HG02943 (cell line): Measurements from ENCODE around the gene LAMC3.
"Not testable (repeated sequence)": the region's sequence is repeated elsewhere in the genome, so short reads cannot be mapped to it uniquely, and the experiment has no call there.

Source experiments
- ATAC-seq: cut with Tn5 transposase; IDR thresholded peaks from one replicate; pipeline ENCODE4 v1.9.1; 2021; ENCODE audit warnings: mild to moderate bottlenecking, low read depth, moderate library complexity; ENCODE audit not compliant: unreplicated experiment

Gene LAMC3

DNA sequence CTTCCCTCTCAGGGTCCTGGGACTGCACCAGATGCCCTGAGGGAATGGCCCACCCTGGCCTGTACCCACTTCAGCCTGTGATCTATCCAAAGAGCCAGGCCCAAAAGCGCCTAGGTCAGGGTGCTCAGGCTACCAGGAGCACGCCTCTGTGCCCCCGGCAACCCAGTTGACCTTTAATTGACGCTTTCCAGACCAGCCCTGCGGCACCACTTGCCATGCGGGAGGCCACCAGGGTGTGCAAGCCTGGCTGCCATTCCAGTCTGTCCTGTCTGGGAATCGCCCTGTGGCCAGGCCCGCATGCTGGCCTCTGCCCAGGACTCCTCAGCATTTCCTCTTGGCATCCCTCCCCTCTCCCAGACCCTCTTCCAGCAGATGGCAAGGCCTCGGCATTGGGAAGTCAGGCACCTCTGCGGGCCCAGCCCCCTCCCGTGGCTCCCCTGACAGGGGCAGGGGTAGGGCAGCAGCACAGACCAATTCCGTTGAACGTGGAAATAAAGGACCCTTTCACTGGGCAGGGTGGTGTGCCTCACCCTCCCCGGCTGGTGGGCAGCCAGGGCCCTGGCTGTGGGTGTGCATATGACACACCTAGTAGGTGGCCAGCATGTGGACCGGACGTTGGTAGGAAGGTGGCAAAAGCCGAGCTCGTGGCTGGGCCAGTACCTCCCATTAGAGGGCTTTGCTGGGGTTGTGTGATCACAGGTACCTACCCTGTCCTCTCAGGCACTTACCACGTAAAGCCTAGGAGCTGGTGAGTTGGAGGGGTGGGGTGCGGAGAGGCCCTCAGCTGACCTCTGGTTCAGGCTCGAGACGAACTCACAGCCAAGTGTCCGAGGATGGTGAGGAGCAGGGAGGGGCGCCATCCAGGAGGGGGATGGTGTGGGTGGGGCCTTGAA, 83.8 kb downstream of the LAMC3 start:
- ATAC-seq = no peak

DNA sequence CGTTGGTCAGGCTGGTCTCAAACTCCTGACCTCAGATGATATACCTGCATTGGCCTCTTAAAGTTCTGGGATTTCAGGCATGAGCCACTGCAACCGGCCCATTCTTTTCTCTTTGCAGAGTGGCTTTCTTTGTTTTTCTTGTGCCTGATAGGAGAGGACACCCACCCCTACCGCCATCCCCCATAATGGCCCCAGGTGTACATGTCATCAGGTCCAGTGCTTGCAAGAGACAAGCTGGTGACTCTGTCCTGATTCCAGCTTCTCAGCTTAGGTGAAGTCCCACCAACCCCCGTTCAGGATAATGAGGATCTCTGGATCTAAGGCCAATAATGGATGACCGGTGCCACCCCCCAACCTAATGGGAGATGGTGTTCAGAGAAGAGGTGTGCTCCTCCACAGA, 85.0 kb downstream of the LAMC3 start:
- no peak for ATAC-seq

DNA sequence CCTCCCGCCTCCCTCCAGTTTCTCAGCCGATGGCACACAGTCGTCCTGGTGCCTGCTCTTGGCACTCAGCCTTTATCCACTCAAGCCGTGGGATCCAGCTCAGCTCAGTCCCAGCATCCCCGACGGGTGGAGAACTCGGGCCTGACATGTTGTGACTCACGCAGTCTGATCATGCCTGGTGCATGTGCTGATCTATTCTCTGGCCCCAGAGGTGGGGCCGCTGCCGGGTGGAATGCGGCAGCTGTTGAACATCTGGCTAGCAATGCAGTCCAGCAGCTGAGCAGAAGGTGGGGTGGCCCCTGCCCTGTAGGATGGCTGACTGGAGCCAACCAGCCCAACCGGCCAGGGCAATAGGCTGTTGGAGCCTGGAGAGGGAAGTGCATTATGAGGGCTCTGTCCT, 85.6 kb downstream of the LAMC3 start:
- no peak for ATAC-seq

DNA sequence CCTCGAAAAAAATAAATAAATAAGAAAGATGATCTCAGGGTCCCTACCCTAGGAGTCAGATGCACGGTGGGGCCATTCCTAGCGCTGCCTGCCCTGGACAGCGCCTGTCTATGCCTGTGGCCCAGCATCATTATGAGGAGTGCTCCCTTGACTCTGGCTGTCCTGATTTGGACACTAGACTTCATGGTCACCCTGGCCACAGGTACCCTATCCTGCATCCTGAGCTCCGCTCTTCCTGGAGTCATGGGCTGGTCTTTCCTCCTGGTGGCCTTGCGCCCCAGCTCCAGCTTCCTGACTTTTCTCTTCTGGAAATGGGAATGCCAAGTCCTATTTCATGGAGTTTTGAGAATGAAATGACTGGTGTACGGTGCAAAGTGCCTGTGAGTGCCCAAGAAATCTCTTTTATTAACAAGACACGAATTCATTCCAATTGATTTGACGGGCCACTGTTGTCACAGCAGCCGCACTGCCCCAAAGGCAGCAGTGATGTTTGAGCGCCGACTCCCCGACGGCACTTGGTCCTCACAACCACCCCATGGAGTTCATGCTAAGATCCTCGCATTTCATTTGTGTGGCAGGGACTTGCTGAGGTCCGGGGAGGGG, 86.8 kb downstream of the LAMC3 start:
- no peak for ATAC-seq

DNA sequence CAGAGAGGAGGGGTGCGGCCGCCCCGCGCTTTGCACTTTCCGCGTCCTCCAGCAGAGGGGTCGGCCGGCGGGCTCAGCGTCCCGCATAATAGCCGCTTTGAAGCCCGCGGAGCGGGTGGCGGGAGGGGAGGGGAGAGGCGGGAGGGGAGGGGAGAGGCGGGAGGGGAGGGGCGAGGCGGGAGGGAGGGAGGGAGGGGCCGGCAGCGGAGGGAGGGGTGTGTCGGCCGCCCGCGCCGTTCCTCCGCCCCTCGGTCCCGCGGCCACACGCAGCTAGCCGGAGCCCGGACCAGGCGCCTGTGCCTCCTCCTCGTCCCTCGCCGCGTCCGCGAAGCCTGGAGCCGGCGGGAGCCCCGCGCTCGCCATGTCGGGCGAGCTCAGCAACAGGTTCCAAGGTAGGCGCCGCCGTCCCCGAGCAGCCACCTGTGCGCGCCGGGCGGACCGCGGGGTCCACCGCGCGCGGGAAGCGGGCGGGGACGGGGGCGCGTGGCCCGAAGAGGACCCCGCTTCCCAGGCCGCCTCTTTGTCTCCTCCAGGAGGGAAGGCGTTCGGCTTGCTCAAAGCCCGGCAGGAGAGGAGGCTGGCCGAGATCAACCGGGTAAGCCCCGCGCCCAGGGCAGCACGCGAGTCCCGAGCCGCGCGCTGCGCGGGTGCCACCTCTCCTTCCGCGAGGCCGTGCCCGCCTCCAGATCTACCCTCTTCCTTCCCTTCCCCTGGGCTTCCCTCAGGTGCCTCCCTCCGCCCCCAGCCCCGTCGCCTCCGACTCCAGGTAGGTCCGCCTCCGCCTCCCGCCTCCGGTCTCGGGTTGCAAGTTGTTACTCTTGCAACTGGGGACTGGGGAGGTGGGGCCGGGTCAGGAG, 87.5 kb downstream of the LAMC3 start, which contains the start of gene AIF1L:
AIF1L (plus strand) TSS at position 263 of the 857 bp plus-strand sequence; CDS start at position 362, 99 bp downstream.
- no peak for ATAC-seq

DNA sequence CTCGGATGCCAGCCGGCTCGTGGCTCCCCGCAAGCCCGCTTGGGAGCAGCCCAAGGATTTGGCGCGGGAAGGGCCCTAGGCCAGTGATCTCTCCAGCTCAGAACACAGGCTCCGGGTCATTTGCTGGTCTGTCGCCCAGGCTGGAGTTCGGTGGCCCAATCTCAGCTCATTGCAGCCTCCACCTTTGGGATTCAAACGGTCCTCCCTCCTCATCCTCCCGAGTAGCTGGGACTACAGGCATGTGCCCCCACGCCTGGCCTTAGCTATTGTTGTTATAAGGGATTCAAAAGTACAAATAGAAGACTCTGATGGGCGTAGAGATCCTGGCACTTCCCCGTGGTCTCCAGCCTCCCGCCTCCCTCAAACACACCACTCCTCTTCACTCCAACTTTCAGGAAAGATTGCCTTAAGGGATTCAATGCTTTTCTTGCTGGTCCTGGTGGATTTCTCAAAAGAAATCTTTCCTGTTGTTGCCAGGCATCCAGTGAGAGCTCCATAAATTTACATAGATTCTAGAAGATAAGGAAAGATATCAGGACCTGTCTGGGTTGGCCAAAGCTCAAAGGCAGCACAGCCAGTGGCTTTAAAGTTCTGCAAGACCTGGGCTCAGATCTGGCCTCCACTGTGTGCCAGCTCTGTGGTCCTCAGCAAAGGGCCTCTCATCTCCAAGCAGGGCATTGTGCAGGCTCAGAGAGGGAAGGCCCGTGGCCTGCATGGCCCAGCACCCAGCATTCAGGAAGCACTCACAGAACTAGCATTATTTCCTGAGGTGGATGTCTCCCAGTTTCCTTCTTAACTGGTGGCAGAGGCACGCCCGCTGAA, 88.4 kb downstream of the LAMC3 start:
- no peak for ATAC-seq

DNA sequence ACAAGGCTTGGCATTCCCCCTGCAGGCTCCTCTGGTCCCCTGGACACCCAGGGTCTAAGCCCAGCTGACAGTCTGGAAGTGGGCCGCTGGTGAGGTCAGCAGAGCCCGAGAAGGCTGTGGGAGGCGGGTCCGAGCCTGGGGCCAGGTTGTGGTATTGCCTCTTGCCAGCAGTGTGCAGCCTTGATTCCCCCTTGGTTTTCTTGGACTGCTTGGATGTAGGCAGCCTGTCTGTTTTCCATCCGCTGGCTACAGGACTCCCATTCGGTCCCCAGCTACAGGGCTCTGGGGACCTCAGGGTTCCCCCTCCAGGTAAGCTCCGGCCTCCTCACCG, 88.9 kb downstream of the LAMC3 start:
- no peak for ATAC-seq

DNA sequence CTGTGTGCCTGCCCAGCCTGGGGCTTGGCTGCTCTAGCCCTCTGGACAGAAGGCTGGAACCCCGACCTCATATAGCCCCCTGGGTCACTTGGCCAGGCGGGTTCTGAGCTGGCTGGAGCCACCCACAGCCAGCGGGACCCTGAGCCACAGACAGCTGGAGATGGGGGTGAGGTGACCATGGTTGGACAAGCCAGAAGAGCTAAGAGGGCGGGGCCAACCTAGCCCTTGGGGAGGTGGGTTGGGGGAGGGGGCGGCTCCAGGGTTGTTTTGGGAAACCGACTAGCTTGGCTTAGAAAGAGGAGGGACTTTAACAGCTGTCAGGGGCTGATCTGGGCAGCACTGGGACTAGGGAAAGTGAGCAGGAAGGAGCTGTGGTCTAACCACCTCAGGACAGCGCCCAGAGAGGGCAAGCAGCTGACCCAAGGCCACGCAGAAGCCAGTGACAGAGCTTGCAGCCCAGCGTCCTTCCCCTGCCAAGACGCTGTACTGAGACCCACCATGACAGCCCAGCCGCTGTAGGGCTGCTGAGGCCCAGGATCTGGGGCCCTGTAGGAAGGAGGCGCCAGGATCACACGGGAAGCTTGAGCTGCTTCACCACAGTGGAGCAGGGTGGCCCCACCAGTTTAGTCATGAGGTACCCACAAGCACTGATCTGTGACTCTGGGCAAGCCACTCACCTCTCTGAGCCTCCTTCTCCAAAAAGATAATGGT, 89.6 kb downstream of the LAMC3 start:
- ATAC-seq = no peak

DNA sequence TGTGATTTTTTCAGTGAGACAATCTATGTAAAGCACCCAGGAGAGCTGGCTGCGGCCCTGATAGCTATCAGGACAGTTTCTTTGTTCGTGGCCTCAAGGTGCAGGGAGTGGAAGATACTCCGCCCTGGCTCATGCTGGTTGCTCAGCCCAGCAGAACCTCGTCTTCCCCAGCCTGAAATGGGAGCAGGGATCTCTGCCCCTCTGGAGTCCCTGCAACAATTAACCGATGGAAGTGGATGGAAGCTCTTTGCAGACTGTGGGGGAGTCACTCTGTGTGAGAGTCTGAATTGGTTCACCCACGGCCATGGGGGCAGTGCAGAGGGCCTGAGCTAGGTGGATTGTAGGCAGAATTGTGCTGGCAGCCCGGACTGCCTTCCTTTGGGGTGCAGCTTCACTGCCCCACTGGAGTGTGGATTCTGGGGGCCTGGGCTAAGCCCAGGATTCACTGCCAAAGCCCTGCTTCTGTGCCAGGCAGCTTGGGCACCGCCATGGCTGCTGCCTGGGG, 90.2 kb downstream of the LAMC3 start:
- no peak for ATAC-seq

DNA sequence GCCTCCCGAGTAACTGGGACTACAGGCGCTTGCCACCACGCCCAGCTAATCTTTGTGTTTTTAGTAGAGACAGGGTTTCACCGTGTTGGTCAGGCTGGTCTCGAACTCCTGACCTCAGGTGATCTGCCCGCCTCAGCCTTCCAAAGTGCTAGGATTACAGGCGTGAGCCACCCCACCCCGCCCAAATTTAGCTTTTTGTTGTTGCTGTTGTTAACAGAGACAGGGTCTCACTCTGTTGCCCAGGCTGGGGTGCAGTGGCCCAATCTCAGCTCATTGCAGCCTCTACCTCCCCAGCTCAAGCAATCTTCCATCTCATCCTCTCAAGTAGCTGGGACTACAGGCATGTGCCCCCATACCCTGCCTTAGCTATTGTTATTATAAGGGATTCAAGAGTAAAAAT, 90.9 kb downstream of the LAMC3 start:
- ATAC-seq = not testable (repeated sequence)

DNA sequence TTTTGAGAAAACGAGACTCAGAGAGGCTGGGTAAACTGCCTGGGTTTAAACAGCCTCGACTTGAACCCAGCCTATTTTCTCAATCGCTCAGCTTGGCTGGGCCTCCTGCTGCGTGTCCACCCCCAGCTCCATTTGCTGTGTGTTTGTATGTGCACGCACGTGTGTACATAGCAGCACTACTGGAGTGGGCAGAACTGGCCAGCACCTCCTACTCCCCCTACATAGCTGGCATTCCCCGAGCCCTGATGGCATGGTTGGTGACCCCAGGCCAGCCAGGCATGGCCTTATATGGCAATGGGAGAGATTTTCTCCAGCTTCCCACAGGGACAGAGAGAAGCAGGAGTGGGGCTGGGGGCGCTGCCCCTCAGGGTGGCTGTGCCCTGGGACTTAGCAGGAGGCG, 91.5 kb downstream of the LAMC3 start:
- no peak for ATAC-seq

DNA sequence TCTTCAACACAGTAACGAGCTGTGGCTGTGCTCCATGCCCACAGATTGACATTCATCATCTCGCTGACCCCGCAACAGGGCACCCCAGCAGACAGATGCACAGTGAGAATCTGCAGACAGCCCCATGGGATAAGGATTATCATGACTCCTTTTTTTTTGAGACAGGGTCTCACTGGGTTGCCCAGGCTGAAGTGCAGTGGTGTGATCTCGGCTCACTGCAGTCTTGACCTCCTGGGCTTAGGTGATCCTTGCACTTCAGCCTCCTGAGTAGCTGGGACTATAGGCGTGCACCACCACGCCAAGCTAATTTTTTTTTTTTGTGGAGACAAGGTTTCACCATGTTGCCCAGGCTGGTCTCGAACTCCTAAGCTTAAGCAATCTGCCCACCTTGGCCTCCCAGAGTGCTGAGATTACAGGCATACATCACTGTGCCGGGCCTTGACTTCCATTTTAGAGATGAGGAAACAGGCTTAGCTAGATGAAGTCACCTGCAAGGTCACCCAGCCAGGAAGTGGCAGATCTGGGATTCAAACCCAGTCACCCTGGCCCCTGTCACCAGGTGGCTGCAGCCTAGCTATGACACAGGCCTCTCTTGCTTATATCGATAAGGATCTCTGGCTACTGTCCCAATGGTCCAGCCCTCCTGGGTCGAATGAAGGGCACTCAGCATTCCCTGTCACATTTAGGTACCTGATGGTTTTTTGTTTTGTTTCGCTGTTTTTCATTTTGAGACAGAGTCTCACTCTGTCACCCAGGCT, 92.4 kb downstream of the LAMC3 start:
- ATAC-seq = no peak

DNA sequence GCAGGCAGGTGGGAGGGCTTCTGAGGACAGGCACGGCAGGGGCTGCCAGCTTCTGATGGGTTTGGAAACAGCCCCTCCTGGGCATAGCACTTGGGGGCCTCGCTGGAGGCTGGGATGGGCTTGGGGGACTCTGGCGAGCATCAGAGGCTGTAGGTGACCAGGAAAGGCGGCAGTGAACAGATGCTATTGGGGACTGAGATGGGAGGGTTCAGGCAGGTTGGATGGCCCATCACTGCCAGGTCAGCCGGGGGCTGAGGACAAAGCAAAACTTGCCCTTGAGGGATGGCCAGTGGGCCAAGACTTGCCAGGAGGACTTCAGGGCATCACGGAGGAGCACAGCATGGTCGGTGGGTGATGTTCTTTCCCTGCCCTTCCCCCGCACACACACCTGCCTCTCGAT, 94.0 kb downstream of the LAMC3 start:
- no peak for ATAC-seq

DNA sequence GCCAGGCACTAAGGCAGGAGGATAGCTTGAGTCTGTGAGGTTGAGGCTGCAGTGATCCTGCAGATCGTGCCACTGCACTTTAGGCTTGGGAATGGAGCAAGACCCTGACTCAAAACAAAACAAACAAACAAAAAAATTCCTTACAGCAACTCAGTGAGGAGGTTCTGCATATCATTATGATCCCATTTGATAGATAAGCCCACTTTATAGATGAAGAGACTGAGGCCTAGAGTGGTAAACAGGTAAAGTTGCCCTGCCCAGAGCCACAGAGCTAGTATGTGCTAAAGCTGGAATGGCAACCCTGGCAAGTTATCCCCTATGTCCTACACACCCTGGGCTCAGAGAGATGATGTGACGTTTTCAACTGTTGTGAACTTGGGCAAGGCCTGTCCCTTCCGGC, 94.6 kb downstream of the LAMC3 start:
- ATAC-seq = no peak

DNA sequence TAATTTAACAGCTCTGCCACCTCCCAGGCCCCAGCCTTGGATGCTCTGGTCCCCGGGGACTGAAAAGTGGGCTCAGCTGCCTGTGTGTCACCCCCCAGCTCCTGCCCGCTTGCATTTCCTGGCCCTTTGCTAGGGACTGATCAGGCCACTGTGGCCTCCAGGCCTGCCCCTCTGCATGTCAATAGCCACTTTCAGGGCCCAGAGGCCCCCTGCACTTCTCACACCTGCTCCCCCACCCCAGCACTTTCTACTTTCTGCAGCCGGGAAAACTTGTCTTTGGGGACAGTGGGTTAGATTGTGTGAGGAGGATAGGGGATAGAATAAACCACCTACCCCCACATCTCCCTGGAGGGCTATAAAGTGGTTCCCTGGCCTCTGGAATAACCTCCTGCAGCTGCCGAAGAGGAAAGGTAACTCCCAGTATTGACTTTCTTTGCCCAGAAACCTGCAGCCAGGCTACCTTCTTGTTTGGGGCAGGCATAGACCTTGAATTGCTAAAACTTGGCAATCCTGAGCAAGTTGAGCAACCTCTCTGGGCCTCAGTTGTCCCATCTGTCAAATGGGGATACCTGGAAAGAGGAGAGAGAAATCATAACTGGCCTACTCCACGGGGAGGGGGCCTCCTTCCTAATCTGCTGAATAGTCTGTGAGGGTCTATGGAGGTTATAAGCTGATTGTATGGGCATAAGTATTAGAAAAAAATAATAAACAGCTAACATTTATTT, 95.2 kb downstream of the LAMC3 start:
- no peak for ATAC-seq

DNA sequence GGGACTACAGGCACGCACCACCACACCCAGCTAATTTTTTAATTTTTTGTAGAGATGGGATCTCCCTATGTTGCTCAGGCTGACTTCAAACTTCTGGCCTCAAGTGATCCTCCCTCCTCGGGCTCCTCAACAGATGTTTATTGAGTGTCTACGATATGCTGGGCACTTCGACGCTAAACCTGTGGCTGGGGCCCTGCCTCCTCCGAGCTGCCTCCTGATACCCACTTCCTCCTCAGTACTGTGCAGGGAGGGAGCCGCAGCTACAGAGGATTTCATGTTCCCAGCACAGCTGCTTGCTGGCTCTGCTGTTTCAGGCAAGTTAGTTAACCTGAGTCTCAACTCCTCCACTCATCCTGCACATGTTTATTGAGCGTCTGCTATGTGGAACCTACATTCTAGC, 97.0 kb downstream of the LAMC3 start:
- no peak for ATAC-seq

DNA sequence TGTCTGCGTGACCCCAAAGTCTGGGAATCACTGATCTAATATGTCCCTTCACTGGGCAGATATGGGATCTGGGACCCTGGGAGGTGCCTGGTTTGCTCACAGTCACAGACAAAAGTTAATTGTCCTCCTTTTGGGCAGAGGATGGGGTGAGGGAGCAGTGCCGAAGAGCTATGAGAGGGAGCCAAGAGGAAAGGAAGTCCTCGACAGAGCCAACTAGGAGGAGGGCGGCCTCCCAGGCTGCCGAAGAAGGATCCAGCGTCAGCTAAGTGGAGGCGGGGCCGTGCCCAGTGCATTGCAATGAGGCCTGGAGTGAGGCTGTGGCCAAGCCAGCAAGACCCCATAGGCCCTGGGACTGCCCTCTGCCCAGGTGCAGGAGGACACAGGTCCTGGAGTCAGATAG, 98.8 kb downstream of the LAMC3 start:
- no peak for ATAC-seq

DNA sequence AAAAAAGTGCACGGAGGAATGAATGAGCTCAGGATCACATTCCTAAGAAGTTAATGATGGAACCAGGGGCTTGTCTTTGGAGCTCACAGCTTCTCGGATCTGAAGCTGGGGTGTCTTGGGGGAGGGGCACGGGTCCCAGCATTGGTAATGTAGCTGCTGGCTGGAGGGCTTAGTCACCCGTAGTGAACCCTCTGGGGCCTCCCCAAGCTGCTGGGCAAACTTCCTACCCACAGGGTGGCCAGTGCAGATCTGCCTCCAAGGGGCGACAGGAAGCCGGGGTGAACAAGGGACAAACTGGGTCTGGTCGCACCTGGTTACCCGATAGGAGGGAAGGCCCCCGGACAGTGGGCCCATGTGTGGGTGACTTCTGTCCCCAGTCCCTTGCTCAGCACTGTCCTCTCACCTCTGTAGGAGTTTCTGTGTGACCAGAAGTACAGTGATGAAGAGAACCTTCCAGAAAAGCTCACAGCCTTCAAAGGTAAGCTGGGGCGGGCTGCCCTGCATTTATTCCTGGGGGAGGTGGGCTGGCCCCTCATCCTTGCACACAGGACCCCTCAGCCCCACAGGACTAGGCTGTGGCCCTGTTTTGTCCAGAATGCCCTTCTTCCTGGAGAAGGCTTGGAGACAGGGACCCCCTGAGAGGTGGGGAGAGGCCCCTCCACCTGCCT, 102.3 kb downstream of the LAMC3 start:
- ATAC-seq = no peak
